H1 (cell line): ENCODE results near the gene SOX6. TPM values are rescaled to one million over a fixed set of nuclear protein-coding genes. Genes with fewer than 3 reads are reported as not detected.

Experiments
- CTCF ChIA-PET: fragments of 300-600 bp; sonication (Branson Sonifier 250); formaldehyde crosslinking; loops from one replicate; lab custom pipeline; 2021; ENCODE audit not compliant: partially characterized antibody; lab: Charles Lee
- POLR2A ChIA-PET: fragments of 300-600 bp; sonication (Branson Sonifier 250); formaldehyde crosslinking; loops from one replicate; lab custom pipeline; 2021; ENCODE audit warnings: inconsistent platforms; ENCODE audit not compliant: partially characterized antibody; lab: Charles Lee
- DNase-seq, 2 experiments: peaks; one replicate each; pipeline versions ENCODE4 v3.0.0 to v3.0.0-alpha.2; 2010 to 2022; ENCODE audit warnings: low spot score in 2 of 2, low read depth in 1 of 2, mixed read lengths in 1 of 2
- FAIRE-seq: peaks from 2 replicates; lab custom pipeline; 2011; peaks lifted over from hg19 to GRCh38; lab: Jason Lieb, UNC
- H2AFZ ChIP-seq: 2 replicates; pipeline ENCODE4 v1.8.1; 2012; ENCODE audit warnings: low read length, inconsistent platforms
- H2AK5ac ChIP-seq: 2 replicates; pipeline ENCODE4 v1.6.1; 2013; ENCODE audit warnings: low read depth, low read length
- H2BK120ac ChIP-seq: replicated peaks from 2 replicates; pipeline ENCODE3; 2013; ENCODE audit warnings: low read depth, low read length, inconsistent platforms
- H2BK12ac ChIP-seq: 2 replicates; pipeline ENCODE4 v1.6.1; 2013; ENCODE audit warnings: low read depth, low read length
- H2BK15ac ChIP-seq: 2 replicates; pipeline ENCODE4 v1.6.1; 2013; ENCODE audit warnings: low read length
- H2BK20ac ChIP-seq: 2 replicates; pipeline ENCODE4 v1.6.1; 2013; ENCODE audit warnings: low read length
- H2BK5ac ChIP-seq: 2 replicates; pipeline ENCODE4 v1.6.1; 2013; ENCODE audit warnings: low read depth, low read length
- H3K14ac ChIP-seq: 2 replicates; pipeline ENCODE4 v1.6.1; 2013; ENCODE audit warnings: inconsistent platforms; ENCODE audit not compliant: insufficient read length
- H3K18ac ChIP-seq: 2 replicates; pipeline ENCODE4 v1.6.1; 2013; ENCODE audit warnings: low read length; ENCODE audit errors: extremely low read depth
- H3K23ac ChIP-seq: 2 replicates; pipeline ENCODE4 v1.6.1; 2013; ENCODE audit warnings: inconsistent platforms; ENCODE audit not compliant: insufficient read length
- H3K23me2 ChIP-seq: 2 replicates; pipeline ENCODE4 v1.6.1; 2013; ENCODE audit warnings: low read depth, low read length
- H3K27ac ChIP-seq: 2 replicates; pipeline ENCODE4 v1.6.1; 2011; ENCODE audit warnings: low read depth, low read length, inconsistent platforms
- H3K27me3 ChIP-seq, 4 experiments: replicated peaks in 1 of 4; 1 replicate in 1 of 4; 2 replicates in 3 of 4; pipeline versions ENCODE4 v1.6.1 to v1.8.1; 2011 to 2013; ENCODE audit warnings: low read length in 3 of 4, mild to moderate bottlenecking in 3 of 4, inconsistent platforms in 2 of 4, mixed read lengths in 2 of 4, moderate library complexity in 1 of 4; ENCODE audit not compliant: control insufficient read depth in 3 of 4, insufficient read depth in 3 of 4; ENCODE audit errors: extremely low read depth in 1 of 4
- H3K36me3 ChIP-seq, 4 experiments: 2 replicates each; pipeline versions ENCODE4 v1.6.1 to v1.8.1; 2011 to 2013; ENCODE audit warnings: mild to moderate bottlenecking in 4 of 4, low read length in 3 of 4, moderate library complexity in 2 of 4, control low read depth in 1 of 4, inconsistent platforms in 1 of 4; ENCODE audit not compliant: insufficient read depth in 4 of 4, control insufficient read depth in 2 of 4
- H3K4ac ChIP-seq: replicated peaks from 2 replicates; pipeline ENCODE3; 2013; ENCODE audit warnings: low read length, low read depth, mixed read lengths, inconsistent platforms; ENCODE audit not compliant: insufficient read length
- H3K4me1 ChIP-seq, 4 experiments: replicated peaks in 1 of 4; 1 replicate in 1 of 4; 2 replicates in 3 of 4; pipeline versions ENCODE4 v1.6.1 to v1.8.1; 2011 to 2013; ENCODE audit warnings: low read length in 3 of 4, inconsistent platforms in 2 of 4, mixed read lengths in 1 of 4; ENCODE audit not compliant: insufficient read depth in 4 of 4, control insufficient read depth in 3 of 4
- H3K4me2 ChIP-seq, 2 experiments: 2 replicates each; pipeline versions ENCODE4 v1.6.1 to v1.8.1; 2011 to 2013; ENCODE audit warnings: low read depth in 2 of 2, low read length in 2 of 2, control low read depth in 1 of 2, inconsistent platforms in 1 of 2, mild to moderate bottlenecking in 1 of 2; ENCODE audit not compliant: insufficient read depth in 1 of 2
- H3K4me3 ChIP-seq, 4 experiments: fragments of 200-600, 300-600 bp in 1 of 4; sonication (generic), shearing (Covaris generic), sonication (Bioruptor Twin) in 1 of 4; 2 replicates each; pipeline versions ENCODE4 v1.5.1 to v1.8.1; 2011 to 2016; ENCODE audit warnings: low read length in 4 of 4, low read depth in 3 of 4, control low read depth in 2 of 4, inconsistent platforms in 2 of 4, mild to moderate bottlenecking in 2 of 4, mixed read lengths in 1 of 4, moderate library complexity in 1 of 4; ENCODE audit not compliant: insufficient read depth in 2 of 4; ENCODE audit errors: extremely low read depth in 1 of 4
- H3K56ac ChIP-seq: replicated peaks from 2 replicates; pipeline ENCODE3; 2013; ENCODE audit warnings: low read depth, mild to moderate bottlenecking, mixed read lengths, low read length, inconsistent platforms; ENCODE audit not compliant: insufficient read length
- H3K79me1 ChIP-seq: 2 replicates; pipeline ENCODE4 v1.6.1; 2013; ENCODE audit warnings: low read depth, low read length, control low read depth
- H3K79me2 ChIP-seq, 2 experiments: 2 replicates each; pipeline versions ENCODE4 v1.6.1 to v1.8.1; 2012 to 2013; ENCODE audit warnings: low read length in 2 of 2, mild to moderate bottlenecking in 2 of 2, inconsistent platforms in 1 of 2; ENCODE audit not compliant: insufficient read depth in 2 of 2, control insufficient read depth in 1 of 2
- H3K9ac ChIP-seq, 4 experiments: replicated peaks in 1 of 4; 1 replicate in 1 of 4; 2 replicates in 3 of 4; pipeline versions ENCODE4 v1.6.1 to v1.8.1; 2011 to 2013; ENCODE audit warnings: low read depth in 3 of 4, low read length in 3 of 4, control low read depth in 2 of 4, mild to moderate bottlenecking in 2 of 4, moderate library complexity in 2 of 4, inconsistent platforms in 1 of 4; ENCODE audit errors: extremely low read depth in 1 of 4
- H3K9me3 ChIP-seq, 2 experiments: 2 replicates each; pipeline versions ENCODE4 v1.6.1 to v1.8.1; 2012 to 2013; ENCODE audit warnings: mild to moderate bottlenecking in 2 of 2, moderate library complexity in 2 of 2, control low read depth in 1 of 2, inconsistent platforms in 1 of 2, low read depth in 1 of 2, low read length in 1 of 2, mixed read lengths in 1 of 2; ENCODE audit not compliant: insufficient read depth in 2 of 2
- H4K20me1 ChIP-seq, 2 experiments: replicated peaks in 1 of 2; 2 replicates each; pipeline versions ENCODE3 to v1.8.1; 2011 to 2013; ENCODE audit warnings: inconsistent platforms in 2 of 2, low read length in 2 of 2, mild to moderate bottlenecking in 1 of 2; ENCODE audit not compliant: insufficient read depth in 2 of 2, control insufficient read depth in 1 of 2
- H4K5ac ChIP-seq: 2 replicates; pipeline ENCODE4 v1.6.1; 2013; ENCODE audit warnings: low read length, low read depth, mixed read lengths, inconsistent platforms; ENCODE audit not compliant: insufficient read length
- H4K8ac ChIP-seq: 2 replicates; pipeline ENCODE4 v1.8.0; 2013; ENCODE audit warnings: mild to moderate bottlenecking, moderate library complexity, low read length, inconsistent platforms; ENCODE audit not compliant: insufficient read depth; ENCODE audit errors: extremely low read depth
- H4K91ac ChIP-seq: replicated peaks from 2 replicates; pipeline ENCODE3; 2013; ENCODE audit warnings: low read length, mixed read lengths, inconsistent platforms; ENCODE audit not compliant: insufficient read length
- MAX ChIP-seq: IDR thresholded peaks from 2 replicates; pipeline ENCODE4 v1.6.1; 2012; ENCODE audit warnings: inconsistent platforms
- RAD21 ChIP-seq, 2 experiments: IDR thresholded peaks in 1 of 2; conservative IDR thresholded peaks in 1 of 2; 2 replicates each; pipeline ENCODE4 v1.6.1; 2011; ENCODE audit warnings: low read depth in 2 of 2, low read length in 2 of 2, improper control_type of control experiment in 1 of 2, inconsistent platforms in 1 of 2, mild to moderate bottlenecking in 1 of 2, moderate library complexity in 1 of 2
- YY1 ChIP-seq: IDR thresholded peaks from 2 replicates; pipeline ENCODE4 v1.6.1; 2011; ENCODE audit warnings: low read depth, mild to moderate bottlenecking, low read length
- WGBS, 2 experiments: shearing (Covaris generic) in 1 of 2; methylation state at CpG; one replicate each; pipeline versions ENCODE4 v1.1.6 to v1.1.7; 2013 to 2015; ENCODE audit warnings: low lambda C conversion rate in 2 of 2, mixed read lengths in 2 of 2, inconsistent platforms in 1 of 2, low coverage in 1 of 2, missing lambda C conversion rate in 1 of 2; ENCODE audit not compliant: insufficient replicate concordance in 2 of 2, insufficient coverage in 1 of 2, insufficient read length in 1 of 2; ENCODE audit errors: extremely low coverage in 1 of 2, missing lambda C conversion rate in 1 of 2; 5-methylcytosine and 5-hydroxymethylcytosine counted together
- polyA plus RNA-seq, 7 experiments: library from polyadenylated mRNA; depleted of rRNA in 3 of 7; stranded (reverse) in 5 of 7; unstranded in 2 of 7; fragments of >200 nt in 5 of 7; fragments of 200-250 nt in 2 of 7; gene quantifications; 1 replicate in 5 of 7; 2 replicates in 1 of 7; 4 replicates in 1 of 7; pipeline versions ENCODE4 v1.2.1 to v1.2.3, GENCODE V29; 2011 to 2013; ENCODE audit warnings: missing spikeins in 2 of 7, mixed read lengths in 2 of 7
- total RNA-seq: library from RNA; stranded (reverse); fragmentation: NEBNext Ultra II Directional; extraction: Animal tissue kit (Norgen Biotek cat#: 25700); gene quantifications from 2 replicates; pipeline ENCODE4 v1.2.1, GENCODE V29; 2021

Gene SOX6
- total and polyA plus RNA-seq, 2 of the 8 experiments (the other 6 are each of a cell fraction or from before 2014, with no cell fraction given) = 0.09 TPM; not detected in 1

- 86% methylated on average over 1 of the region's 1 CpG; no CpG with 5 or more reads in 1 of the 2 experiments for WGBS, 2 experiments
- CTCF ChIA-PET = no interaction called here
- POLR2A ChIA-PET = no interaction called here
- Histone ChIP-seq H2BK20ac (no peak overlapping the region), H3K23me2 (no peaks in the 10 kb centered on the region), H4K20me1 (no peaks in the 10 kb centered on the region), H3K4ac (no peak overlapping the region), H3K79me2 (no peaks in the 10 kb centered on the region), H4K5ac (no peak overlapping the region), H3K27ac (no peak overlapping the region), H3K4me1 (no peaks in the 10 kb centered on the region), H2AFZ (no peak overlapping the region), H3K27me3 (no peaks in the 10 kb centered on the region), H2AK5ac (no peak overlapping the region), H3K79me1 (no peaks in the 10 kb centered on the region), H2BK120ac (no peak overlapping the region), H2BK5ac (no peak overlapping the region), H3K4me2 (no peak overlapping the region), H3K4me3 (no peak overlapping the region), H2BK12ac (no peak overlapping the region), H3K23ac (no peak overlapping the region), H4K91ac (no peak overlapping the region), H3K9me3 (no peaks in the 10 kb centered on the region), H3K56ac (no peak overlapping the region), H3K18ac (no peak overlapping the region), H3K14ac (no peak overlapping the region), H2BK15ac (no peak overlapping the region), H4K8ac (no peak overlapping the region), H3K36me3 (no peaks in the 10 kb centered on the region), H3K9ac (no peak overlapping the region)
- FAIRE-seq (no peak), DNase-seq (no peak)
- no peak for TF ChIP-seq YY1
- no peak for TF ChIP-seq MAX
- no peak for TF ChIP-seq RAD21 (IDR thresholded peaks at IDR 0.05 in 1 of 2, conservative IDR thresholded peaks at IDR 0.05 in 1 of 2; ENCODE audit: low read depth in 2 of 2, low read length in 2 of 2)
Observed at GRCh38 chr11:16040151-16040550, 316.2 kb downstream of the SOX6 start.
